ENCODE data around the gene NKIRAS1.

- TF ChIP-seq POLR2AphosphoS5 (IDR thresholded peaks at IDR 0.05; ENCODE audit: low read depth, low read length) (no peak), POLR2A (IDR thresholded peaks at IDR 0.05; ENCODE audit: low read depth, low read length) (peak; percentile 46; the same call in 1 of the 2 replicates)
Observed at GRCh38 chr3:23945913-23946687, 29.3 kb upstream of the NKIRAS1 start.
